ENCODE data around the gene C1orf21.

Gene C1orf21

GRCh38 chr1:184520336-184520735 is 133.5 kb downstream of the C1orf21 start:
- TF ChIP-seq CREB5 (CRISPR knock-in tag; IDR thresholded peaks at IDR 0.05; ENCODE audit: low read depth) (no peak), ARNTL (CRISPR knock-in tag; IDR thresholded peaks at IDR 0.05; ENCODE audit: borderline replicate concordance, low read depth) (no peak), ESRRG (CRISPR knock-in tag; IDR thresholded peaks at IDR 0.05) (no peak), PPARA (CRISPR knock-in tag; IDR thresholded peaks at IDR 0.05; ENCODE audit: borderline replicate concordance) (no peak), RARB (CRISPR knock-in tag; IDR thresholded peaks at IDR 0.05) (no peak), ZNF565 (CRISPR knock-in tag; conservative IDR thresholded peaks at IDR 0.05; ENCODE audit: low read depth) (no peak), ZFP3 (CRISPR knock-in tag; IDR thresholded peaks at IDR 0.05) (no peak), ZC3H10 (CRISPR knock-in tag; IDR thresholded peaks at IDR 0.05) (no peak), GLIS3 (CRISPR knock-in tag; IDR thresholded peaks at IDR 0.05) (no peak), ZFP30 (CRISPR knock-in tag; IDR thresholded peaks at IDR 0.05) (no peak), TOX (CRISPR knock-in tag; IDR thresholded peaks at IDR 0.05; ENCODE audit: borderline replicate concordance) (no peak), CSDC2 (CRISPR knock-in tag; IDR thresholded peaks at IDR 0.05) (no peak)
- TF ChIP-seq, protein P1, sequence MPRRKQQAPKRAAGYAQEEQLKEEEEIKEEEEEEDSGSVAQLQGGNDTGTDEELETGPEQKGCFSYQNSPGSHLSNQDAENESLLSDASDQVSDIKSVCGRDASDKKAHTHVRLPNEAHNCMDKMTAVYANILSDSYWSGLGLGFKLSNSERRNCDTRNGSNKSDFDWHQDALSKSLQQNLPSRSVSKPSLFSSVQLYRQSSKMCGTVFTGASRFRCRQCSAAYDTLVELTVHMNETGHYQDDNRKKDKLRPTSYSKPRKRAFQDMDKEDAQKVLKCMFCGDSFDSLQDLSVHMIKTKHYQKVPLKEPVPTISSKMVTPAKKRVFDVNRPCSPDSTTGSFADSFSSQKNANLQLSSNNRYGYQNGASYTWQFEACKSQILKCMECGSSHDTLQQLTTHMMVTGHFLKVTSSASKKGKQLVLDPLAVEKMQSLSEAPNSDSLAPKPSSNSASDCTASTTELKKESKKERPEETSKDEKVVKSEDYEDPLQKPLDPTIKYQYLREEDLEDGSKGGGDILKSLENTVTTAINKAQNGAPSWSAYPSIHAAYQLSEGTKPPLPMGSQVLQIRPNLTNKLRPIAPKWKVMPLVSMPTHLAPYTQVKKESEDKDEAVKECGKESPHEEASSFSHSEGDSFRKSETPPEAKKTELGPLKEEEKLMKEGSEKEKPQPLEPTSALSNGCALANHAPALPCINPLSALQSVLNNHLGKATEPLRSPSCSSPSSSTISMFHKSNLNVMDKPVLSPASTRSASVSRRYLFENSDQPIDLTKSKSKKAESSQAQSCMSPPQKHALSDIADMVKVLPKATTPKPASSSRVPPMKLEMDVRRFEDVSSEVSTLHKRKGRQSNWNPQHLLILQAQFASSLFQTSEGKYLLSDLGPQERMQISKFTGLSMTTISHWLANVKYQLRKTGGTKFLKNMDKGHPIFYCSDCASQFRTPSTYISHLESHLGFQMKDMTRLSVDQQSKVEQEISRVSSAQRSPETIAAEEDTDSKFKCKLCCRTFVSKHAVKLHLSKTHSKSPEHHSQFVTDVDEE (CRISPR knock-in tag; IDR thresholded peaks at IDR 0.05): no peak
- TF ChIP-seq, protein P2, sequence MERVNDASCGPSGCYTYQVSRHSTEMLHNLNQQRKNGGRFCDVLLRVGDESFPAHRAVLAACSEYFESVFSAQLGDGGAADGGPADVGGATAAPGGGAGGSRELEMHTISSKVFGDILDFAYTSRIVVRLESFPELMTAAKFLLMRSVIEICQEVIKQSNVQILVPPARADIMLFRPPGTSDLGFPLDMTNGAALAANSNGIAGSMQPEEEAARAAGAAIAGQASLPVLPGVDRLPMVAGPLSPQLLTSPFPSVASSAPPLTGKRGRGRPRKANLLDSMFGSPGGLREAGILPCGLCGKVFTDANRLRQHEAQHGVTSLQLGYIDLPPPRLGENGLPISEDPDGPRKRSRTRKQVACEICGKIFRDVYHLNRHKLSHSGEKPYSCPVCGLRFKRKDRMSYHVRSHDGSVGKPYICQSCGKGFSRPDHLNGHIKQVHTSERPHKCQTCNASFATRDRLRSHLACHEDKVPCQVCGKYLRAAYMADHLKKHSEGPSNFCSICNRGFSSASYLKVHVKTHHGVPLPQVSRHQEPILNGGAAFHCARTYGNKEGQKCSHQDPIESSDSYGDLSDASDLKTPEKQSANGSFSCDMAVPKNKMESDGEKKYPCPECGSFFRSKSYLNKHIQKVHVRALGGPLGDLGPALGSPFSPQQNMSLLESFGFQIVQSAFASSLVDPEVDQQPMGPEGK (CRISPR knock-in tag; IDR thresholded peaks at IDR 0.05; ENCODE audit: borderline replicate concordance): no peak

GRCh38 chr1:184524248-184524647 is 137.4 kb downstream of the C1orf21 start:
- peak; percentile 44 for ATAC-seq
- TF ChIP-seq TCF4 (CRISPR knock-in tag; IDR thresholded peaks at IDR 0.05; ENCODE audit: borderline replicate concordance) (no peak), TOX (CRISPR knock-in tag; IDR thresholded peaks at IDR 0.05; ENCODE audit: borderline replicate concordance) (no peak), ZFP30 (CRISPR knock-in tag; IDR thresholded peaks at IDR 0.05) (no peak), ESRRG (CRISPR knock-in tag; IDR thresholded peaks at IDR 0.05) (no peak), ISL1 (CRISPR knock-in tag; IDR thresholded peaks at IDR 0.05) (no peak), ZFP3 (CRISPR knock-in tag; IDR thresholded peaks at IDR 0.05) (no peak), ZC3H10 (CRISPR knock-in tag; IDR thresholded peaks at IDR 0.05) (no peak), OSR1 (CRISPR knock-in tag; IDR thresholded peaks at IDR 0.05) (no peak), BACH2 (CRISPR knock-in tag; IDR thresholded peaks at IDR 0.05; ENCODE audit: borderline replicate concordance) (no peak), RARB (CRISPR knock-in tag; IDR thresholded peaks at IDR 0.05) (no peak)
- TF ChIP-seq, protein P2 (CRISPR knock-in tag; IDR thresholded peaks at IDR 0.05; ENCODE audit: borderline replicate concordance): no peak
- TF ChIP-seq, protein P1 (CRISPR knock-in tag; IDR thresholded peaks at IDR 0.05): no peak

More at GRCh38 chr1:184520336-184520735, 133.5 kb downstream of the C1orf21 start:
- no peak for ATAC-seq

DNA sequence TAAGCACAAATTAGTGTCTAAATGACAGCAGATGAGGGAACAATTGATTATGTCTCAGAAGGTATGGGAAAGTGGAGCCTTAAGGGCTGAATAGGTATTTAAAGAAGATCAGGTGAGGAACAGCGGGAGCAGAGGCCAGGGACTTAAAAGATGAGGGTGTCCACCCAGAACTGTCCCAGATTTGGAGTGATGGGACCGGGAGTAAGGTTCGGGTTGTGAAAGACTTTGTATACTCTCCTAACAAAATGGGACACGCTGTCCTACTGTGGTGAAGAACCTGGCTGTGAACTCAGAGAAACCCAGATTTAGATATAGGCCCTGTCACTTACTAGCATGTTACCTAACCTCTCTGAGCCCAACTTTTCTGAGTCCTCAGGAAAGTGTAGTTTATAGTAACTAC is 140.6 kb downstream of the C1orf21 start:
- no peak for ATAC-seq
- TF ChIP-seq ZC3H10 (CRISPR knock-in tag; IDR thresholded peaks at IDR 0.05) (no peak), TOX (CRISPR knock-in tag; IDR thresholded peaks at IDR 0.05; ENCODE audit: borderline replicate concordance) (no peak), ISL1 (CRISPR knock-in tag; IDR thresholded peaks at IDR 0.05) (no peak), GLIS3 (CRISPR knock-in tag; IDR thresholded peaks at IDR 0.05) (no peak), ZNF70 (CRISPR knock-in tag; IDR thresholded peaks at IDR 0.05) (no peak), ESRRG (CRISPR knock-in tag; IDR thresholded peaks at IDR 0.05) (no peak)
- TF ChIP-seq, protein P1 (CRISPR knock-in tag; IDR thresholded peaks at IDR 0.05): no peak
